Kidney (tissue), 14 donors: Measurements from ENCODE around the gene HOXA10. TPM values are rescaled to one million over a fixed set of nuclear protein-coding genes. Genes with fewer than 3 reads are reported as not detected.
A peak's percentile ranks its signal among the peaks of the same experiment; 100 is the strongest.

ENCODE experiments used
- DNase-seq, 5 donors: peaks; one replicate each; pipeline ENCODE4 v3.0.0-alpha.2; 2013 to 2020
- FAIRE-seq: peaks from 2 replicates; lab custom pipeline; 2012; peaks lifted over from hg19 to GRCh38; lab: Jason Lieb, UNC
- H3K27ac ChIP-seq, 2 donors: one replicate each; pipeline ENCODE4 v1.7.0; 2013; ENCODE audit warnings: low read depth in 2 of 2, low read length in 2 of 2, inconsistent platforms in 1 of 2
- H3K27me3 ChIP-seq: one replicate; pipeline ENCODE4 v1.7.1; 2013; ENCODE audit warnings: low read length, inconsistent platforms; ENCODE audit not compliant: control insufficient read depth, insufficient read depth
- H3K36me3 ChIP-seq, 3 donors: one replicate each; pipeline versions ENCODE4 v1.7.0 to v1.7.1; 2013; ENCODE audit warnings: low read length in 3 of 3, control low read depth in 1 of 3, inconsistent platforms in 1 of 3; ENCODE audit not compliant: insufficient read depth in 3 of 3, control insufficient read depth in 2 of 3
- H3K4me1 ChIP-seq, 3 donors: one replicate each; pipeline versions ENCODE4 v1.7.0 to v1.7.1; 2013; ENCODE audit warnings: low read length in 3 of 3, inconsistent platforms in 1 of 3, low read depth in 1 of 3; ENCODE audit not compliant: control insufficient read depth in 2 of 3, insufficient read depth in 2 of 3
- H3K4me3 ChIP-seq, 3 donors: one replicate each; pipeline versions ENCODE4 v1.7.0 to v1.8.1; 2013; ENCODE audit warnings: low read length in 3 of 3, control low read depth in 1 of 3, inconsistent platforms in 1 of 3
- H3K9ac ChIP-seq, 3 donors: one replicate each; pipeline versions ENCODE4 v1.7.0 to v1.7.1; 2013; ENCODE audit warnings: low read length in 3 of 3, control low read depth in 1 of 3, inconsistent platforms in 1 of 3
- H3K9me3 ChIP-seq, 3 donors: one replicate each; pipeline versions ENCODE4 v1.7.0 to v1.7.1; 2013; ENCODE audit warnings: low read length in 3 of 3, control low read depth in 1 of 3, inconsistent platforms in 1 of 3; ENCODE audit not compliant: control insufficient read depth in 2 of 3, insufficient read depth in 1 of 3
- CTCF ChIP-seq: IDR thresholded peaks from 3 replicates; pipeline ENCODE4 v1.5.1; 2012; ENCODE audit warnings: mild to moderate bottlenecking, moderate library complexity, borderline replicate concordance; ENCODE audit not compliant: insufficient read depth; ENCODE audit errors: extremely low read depth
- intact Hi-C: fragments of 100-400 bp; cut with DNase I; formaldehyde crosslinking; loops from one replicate; pipeline ENCODE4 v1.11.1; 2022
- polyA plus RNA-seq: library from polyadenylated mRNA; stranded (reverse); fragments of 350-450 nt; fragmentation: Illumina TruSeq; extraction: RNeasy Lipid Tissue Mini Kit (QIAGEN cat#74804); gene quantifications from one replicate; pipeline ENCODE4 v1.2.3, GENCODE V29; 2014; ENCODE audit warnings: low read depth, low replicate concordance; ENCODE audit not compliant: insufficient read depth
- total RNA-seq: library from RNA; stranded (reverse); fragmentation: NEBNext Ultra II Directional; extraction: Animal tissue kit (Norgen Biotek cat#: 25700); gene quantifications from one replicate; pipeline ENCODE4 v1.2.1, GENCODE V29; 2021
- donor health status: control.
- donor health status: control.
- donor health status: control.
- donor health status: control.
- donor health status: control.
- donor health status: DM: yes; HTN: yes; CAD: no.
- donor health status: Normal renal cell carcinoma (clear cell type).

Gene HOXA10
- total and polyA plus RNA-seq, 2 donors from 2014 or later, result 16.3 to 17.9 TPM

GRCh38 chr7:27198871-27199801, 25.0 kb upstream of the HOXA10 start:
- Histone ChIP-seq H3K27me3 (peaks cover 88% of the 10 kb centered on the region), H3K4me1 (peaks cover 0 to 5% (median 5%) of the 10 kb centered on the region in 3 donors), H3K27ac (no peak overlapping the region), H3K9ac (no peak overlapping the region), H3K9me3 (no peaks in the 10 kb centered on the region), H3K4me3 (peak overlapping the region in 1 of 3 donors; percentile 10), H3K36me3 (no peaks in the 10 kb centered on the region)
- intact Hi-C loops, result no loop called here
- FAIRE-seq, result no peak
- TF ChIP-seq CTCF, result no peak
- peak; percentile 47 to 78 (median 59) for DNase-seq

- FAIRE-seq (no peak), DNase-seq (peak; percentile 21 to 50 (median 44))
- intact Hi-C loops, result no loop called here
- H3K9ac ChIP-seq, result no peak overlapping the region
- H3K27ac ChIP-seq, result no peak overlapping the region
- no peak for TF ChIP-seq CTCF
- H3K27me3 ChIP-seq, result peaks cover 88% of the 10 kb centered on the region
- no peaks in the 10 kb centered on the region for H3K9me3 ChIP-seq
- H3K36me3 ChIP-seq, result no peaks in the 10 kb centered on the region
- H3K4me3 ChIP-seq, result no peak overlapping the region
- peaks cover 0 to 5% (median 5%) of the 10 kb centered on the region in 3 donors for H3K4me1 ChIP-seq
These were observed 24.2 kb upstream of the HOXA10 start for GRCh38 chr7:27198138-27198841.

GRCh38 chr7:27197137-27198042, 23.3 kb upstream of the HOXA10 start:
- no peak overlapping the region for H3K9ac ChIP-seq
- no peak for TF ChIP-seq CTCF

More at GRCh38 chr7:27197137-27198042, 23.3 kb upstream of the HOXA10 start:
- H3K27ac ChIP-seq, result no peak overlapping the region
- H3K4me3 ChIP-seq, result no peak overlapping the region
- DNase-seq (peak in 3 of 5 donors; percentile 20 to 64 (median 33)), FAIRE-seq (no peak)
- peaks cover 0 to 5% (median 5%) of the 10 kb centered on the region in 3 donors for H3K4me1 ChIP-seq
- no peaks in the 10 kb centered on the region for H3K9me3 ChIP-seq
- intact Hi-C loops, result no loop called here
- peaks cover 80% of the 10 kb centered on the region for H3K27me3 ChIP-seq
- H3K36me3 ChIP-seq, result no peaks in the 10 kb centered on the region
